PC-9 (cell line): ENCODE data around the gene XCR1. TPM values are rescaled to one million over a fixed set of nuclear protein-coding genes. Genes with fewer than 3 reads are reported as not detected.

Source experiments
- BruUV-seq: library from RNA; stranded (reverse); fragments of 400-500 nt; replicated peaks from 2 replicates; lab custom pipeline; 2021; lab: Mats Ljungman, UMichigan
- CTCF ChIA-PET: fragments of 300-600 bp; sonication (Branson Sonifier 250); formaldehyde crosslinking; loops from one replicate; lab custom pipeline; 2022; ENCODE audit warnings: antibody characterized with exemption; lab: Charles Lee
- POLR2A ChIA-PET: fragments of 300-600 bp; sonication (Branson Sonifier 250); formaldehyde crosslinking; loops from one replicate; lab custom pipeline; 2022; ENCODE audit warnings: antibody characterized with exemption; ENCODE audit not compliant: unreplicated experiment; lab: Charles Lee
- DNase-seq, 2 experiments: peaks; one replicate each; pipeline versions ENCODE4 v3.0.0 to v3.0.0-alpha.2; 2015 to 2022; ENCODE audit warnings: mixed read lengths in 1 of 2
- H2AFZ ChIP-seq: fragments of 200-600 bp; sonication (generic); 2 replicates; pipeline ENCODE4 v1.8.1; 2017; ENCODE audit warnings: antibody characterized with exemption
- H3F3A ChIP-seq: fragments of 200-600 bp; sonication (generic); 2 replicates; pipeline ENCODE4 v1.8.1; 2017; ENCODE audit warnings: antibody characterized with exemption, mild to moderate bottlenecking, low read depth; ENCODE audit not compliant: insufficient read depth
- H3K27ac ChIP-seq: fragments of 200-600 bp; sonication (generic); 2 replicates; pipeline ENCODE4 v1.6.1; 2016; ENCODE audit warnings: mixed run types
- H3K27me3 ChIP-seq: fragments of 200-600 bp; sonication (generic); 2 replicates; pipeline ENCODE4 v1.6.1; 2016; ENCODE audit warnings: low read depth, mixed run types; ENCODE audit not compliant: insufficient read depth
- H3K36me3 ChIP-seq: fragments of 200-600 bp; sonication (generic); 2 replicates; pipeline ENCODE4 v1.6.1; 2016; ENCODE audit warnings: low read depth, mixed run types
- H3K4me1 ChIP-seq: fragments of 200-600 bp; sonication (generic); replicated peaks from 2 replicates; pipeline ENCODE4 v1.6.1; 2016; ENCODE audit warnings: mixed run types; ENCODE audit not compliant: insufficient read depth
- H3K4me2 ChIP-seq: fragments of 200-600 bp; sonication (generic); 2 replicates; pipeline ENCODE4 v1.6.1; 2017; ENCODE audit warnings: mixed run types
- H3K4me3 ChIP-seq: fragments of 200-600 bp; sonication (generic); 2 replicates; pipeline ENCODE4 v1.6.1; 2016; ENCODE audit warnings: mixed run types
- H3K79me2 ChIP-seq: fragments of 200-600 bp; sonication (generic); 2 replicates; pipeline ENCODE4 v1.6.1; 2017; ENCODE audit warnings: low read depth, mixed run types
- H3K9me2 ChIP-seq: fragments of 200-600 bp; sonication (generic); 2 replicates; pipeline ENCODE4 v1.8.1; 2017; ENCODE audit warnings: mild to moderate bottlenecking; ENCODE audit not compliant: insufficient read depth
- H3K9me3 ChIP-seq: fragments of 200-600 bp; sonication (generic); 2 replicates; pipeline ENCODE4 v1.8.1; 2016; ENCODE audit warnings: low read depth; ENCODE audit not compliant: insufficient read depth
- H4K20me1 ChIP-seq: fragments of 200-600 bp; sonication (generic); 2 replicates; pipeline ENCODE4 v1.8.1; 2017; ENCODE audit not compliant: insufficient read depth
- CTCF ChIP-seq: fragments of 200-600 bp; sonication (generic); conservative IDR thresholded peaks from 2 replicates; pipeline ENCODE4 v1.6.1; 2017; ENCODE audit warnings: mixed run types, antibody characterized with exemption, mild to moderate bottlenecking, moderate library complexity
- EZH2 ChIP-seq: fragments of 200-600 bp; sonication (generic); IDR thresholded peaks from 2 replicates; pipeline ENCODE4 v1.8.0; 2017; ENCODE audit warnings: antibody characterized with exemption, low read depth
- intact Hi-C: fragments of 100-400 bp; cut with micrococcal nuclease; formaldehyde crosslinking; loops from one replicate; pipeline ENCODE4 v1.10.0; 2022; ENCODE audit not compliant: unreplicated experiment
- total RNA-seq: library from RNA; stranded (reverse); gene quantifications from 2 replicates; pipeline ENCODE4 v1.2.3, GENCODE V29; 2021

Gene XCR1
- total RNA-seq, 1 experiment from 2014 or later, result 0.13 TPM

GRCh38 chr3:45994419-45995235, 32.7 kb downstream of the XCR1 start:
- intact Hi-C loops, result loop anchor here (2.0 kb wide), 1 partner anchor 22 kb away; no protein-coding TSS in a partner anchor
- DNase-seq, result no peak
- POLR2A ChIA-PET, result interaction anchor here (0.5 to 1.0 kb wide), 3 partner anchors 14 to 201 kb away, joined by 4 read pairs; no protein-coding TSS in a partner anchor

GRCh38 chr3:45993421-45994027, 33.8 kb downstream of the XCR1 start:
- Histone ChIP-seq H4K20me1 (no peaks in the 10 kb centered on the region), H3K27me3 (no peaks in the 10 kb centered on the region), H3K27ac (no peak overlapping the region), H3K4me3 (no peak overlapping the region), H3K9me3 (no peaks in the 10 kb centered on the region), H3K4me1 (peaks cover 18% of the 10 kb centered on the region; the same call in 1 of the 2 replicates), H2AFZ (no peak overlapping the region), H3K4me2 (no peak overlapping the region), H3F3A (no peaks in the 10 kb centered on the region), H3K79me2 (peaks cover 38% of the 10 kb centered on the region), H3K36me3 (no peaks in the 10 kb centered on the region), H3K9me2 (no peaks in the 10 kb centered on the region)
- ChIA-PET CTCF (interaction anchor here (0.7 kb wide), 1 partner anchor 43 kb away, joined by 3 read pairs; no protein-coding TSS in a partner anchor), POLR2A (no interaction called here)
- no TSS peak for BruUV-seq
- no peak for TF ChIP-seq EZH2
- intact Hi-C loops, result loop anchor here (2.0 kb wide), 1 partner anchor 21 kb away; no protein-coding TSS in a partner anchor
- no peak for DNase-seq

More at GRCh38 chr3:45994419-45995235, 32.7 kb downstream of the XCR1 start:
- Histone ChIP-seq H3K9me2 (no peaks in the 10 kb centered on the region), H2AFZ (peak overlapping the region; percentile 93), H3K27ac (peak overlapping the region; percentile 34; the same call in 1 of the 2 replicates), H3K4me3 (peak overlapping the region; percentile 99), H3K9me3 (no peaks in the 10 kb centered on the region), H3K79me2 (peaks cover 29% of the 10 kb centered on the region), H3K4me1 (peaks cover 8% of the 10 kb centered on the region; the same call in 1 of the 2 replicates), H3F3A (no peaks in the 10 kb centered on the region), H3K4me2 (peak overlapping the region; percentile 92), H3K36me3 (no peaks in the 10 kb centered on the region), H3K27me3 (no peaks in the 10 kb centered on the region), H4K20me1 (no peaks in the 10 kb centered on the region)
- TF ChIP-seq CTCF (no peak), EZH2 (no peak)
- BruUV-seq, result no TSS peak
- CTCF ChIA-PET, result no interaction called here

GRCh38 chr3:45992821-45993221, 34.5 kb downstream of the XCR1 start:
- Histone ChIP-seq H3F3A (no peaks in the 10 kb centered on the region), H3K4me3 (no peak overlapping the region), H4K20me1 (no peaks in the 10 kb centered on the region), H3K36me3 (no peaks in the 10 kb centered on the region), H3K4me2 (no peak overlapping the region), H3K27me3 (no peaks in the 10 kb centered on the region), H3K4me1 (peaks cover 20% of the 10 kb centered on the region; the same call in 1 of the 2 replicates), H3K9me3 (no peaks in the 10 kb centered on the region), H3K27ac (no peak overlapping the region), H2AFZ (no peak overlapping the region), H3K79me2 (peaks cover 45% of the 10 kb centered on the region), H3K9me2 (no peaks in the 10 kb centered on the region)
- intact Hi-C loops, result no loop called here
- CTCF ChIA-PET, result no interaction called here
- no peak for TF ChIP-seq EZH2
- no peak for TF ChIP-seq CTCF
- POLR2A ChIA-PET, result no interaction called here
- no peak for DNase-seq
- TSS peak; percentile 13 for BruUV-seq
